GM18909 (cell line): ENCODE data around the gene MAP2K3.

Source experiments
- ATAC-seq: cut with Tn5 transposase; IDR thresholded peaks from one replicate; pipeline ENCODE4 v1.9.1; 2021; ENCODE audit warnings: mild to moderate bottlenecking; ENCODE audit not compliant: unreplicated experiment, poor library complexity

MAP2K3 gene

GRCh38 chr17:21279582-21279981, 4.9 kb upstream of the MAP2K3 start:
- ATAC-seq: no peak

- peak; percentile 38 for ATAC-seq
Observed at GRCh38 chr17:21280081-21280518, 4.4 kb upstream of the MAP2K3 start.

- ATAC-seq: no peak
Observed at GRCh38 chr17:21282231-21282630, 2.3 kb upstream of the MAP2K3 start.

GRCh38 chr17:21282850-21283249, 1.7 kb upstream of the MAP2K3 start:
- ATAC-seq: no peak

GRCh38 chr17:21283482-21284318, 811 bp upstream of the MAP2K3 start:
- ATAC-seq: peak; percentile 5

GRCh38 chr17:21285164-21286065, 904 bp downstream of the MAP2K3 start:
- ATAC-seq: no peak

GRCh38 chr17:21286066-21286770, 1.7 kb downstream of the MAP2K3 start:
- no peak for ATAC-seq

- no peak for ATAC-seq
Observed at GRCh38 chr17:21286909-21287702, 2.6 kb downstream of the MAP2K3 start.

- peak; percentile 42 for ATAC-seq
Observed at GRCh38 chr17:21287703-21288449, 3.4 kb downstream of the MAP2K3 start.

GRCh38 chr17:21288571-21289017, 4.1 kb downstream of the MAP2K3 start:
- ATAC-seq: peak; percentile 22

- ATAC-seq: no peak
Observed at GRCh38 chr17:21289175-21289901, 4.8 kb downstream of the MAP2K3 start.

- no peak for ATAC-seq
Observed at GRCh38 chr17:21289902-21290571, 5.5 kb downstream of the MAP2K3 start.

- ATAC-seq: no peak
Observed at GRCh38 chr17:21291357-21291756, 6.8 kb downstream of the MAP2K3 start.

GRCh38 chr17:21291862-21292261, 7.4 kb downstream of the MAP2K3 start:
- ATAC-seq: no peak

- ATAC-seq: no peak
Observed at GRCh38 chr17:21292867-21293830, 8.6 kb downstream of the MAP2K3 start.

- no peak for ATAC-seq
Observed at GRCh38 chr17:21293831-21294210, 9.3 kb downstream of the MAP2K3 start.
